OCI-LY7 (cell line): ENCODE results near the gene IP6K2. TPM values are rescaled to one million over a fixed set of nuclear protein-coding genes. Genes with fewer than 3 reads are reported as not detected.

Experiments
- BruUV-seq: library from RNA; stranded (reverse); fragments of 400-500 nt; replicated peaks from 2 replicates; lab custom pipeline; 2021; lab: Mats Ljungman, UMichigan
- CTCF ChIA-PET: fragments of 300-600 bp; sonication (Branson Sonifier 250); formaldehyde crosslinking; loops from one replicate; lab custom pipeline; 2022; ENCODE audit warnings: antibody characterized with exemption; ENCODE audit not compliant: unreplicated experiment; lab: Charles Lee
- POLR2A ChIA-PET: fragments of 300-600 bp; sonication (Branson Sonifier 250); formaldehyde crosslinking; loops from one replicate; lab custom pipeline; 2022; ENCODE audit warnings: antibody characterized with exemption; lab: Charles Lee
- DNase-seq: peaks from one replicate; pipeline ENCODE4 v3.0.0-alpha.2; 2015; ENCODE audit warnings: low spot score
- H2AFZ ChIP-seq: fragments of 200-600 bp; sonication (generic), shearing (Covaris generic); 2 replicates; pipeline ENCODE4 v1.6.1; 2014; ENCODE audit warnings: mild to moderate bottlenecking, antibody characterized with exemption, low read length, moderate library complexity
- H3K27ac ChIP-seq: fragments of 200-600 bp; sonication (generic); 2 replicates; pipeline ENCODE4 v1.5.1; 2014; ENCODE audit warnings: mixed run types, low read depth, mild to moderate bottlenecking, moderate library complexity, low read length, inconsistent platforms; ENCODE audit not compliant: poor library complexity, severe bottlenecking
- H3K36me3 ChIP-seq: fragments of 200-600 bp; sonication (generic); 2 replicates; pipeline ENCODE4 v1.6.1; 2014; ENCODE audit warnings: mild to moderate bottlenecking, antibody characterized with exemption, low read length, moderate library complexity, mixed read lengths; ENCODE audit not compliant: insufficient read depth
- H3K4me1 ChIP-seq: fragments of 200-600 bp; sonication (generic); 2 replicates; pipeline ENCODE4 v1.5.1; 2014; ENCODE audit warnings: mild to moderate bottlenecking, low read length; ENCODE audit not compliant: insufficient read depth, poor library complexity, severe bottlenecking
- H3K4me2 ChIP-seq: fragments of 200-600 bp; sonication (generic); 2 replicates; pipeline ENCODE4 v1.6.1; 2014; ENCODE audit warnings: mild to moderate bottlenecking, low read length
- H3K4me3 ChIP-seq: fragments of 200-600 bp; sonication (generic); 2 replicates; pipeline ENCODE4 v1.5.1; 2014; ENCODE audit warnings: mild to moderate bottlenecking, low read depth, low read length; ENCODE audit not compliant: poor library complexity, severe bottlenecking
- H3K79me2 ChIP-seq: fragments of 200-600 bp; sonication (generic); 2 replicates; pipeline ENCODE4 v1.6.1; 2016; ENCODE audit warnings: low read depth, mild to moderate bottlenecking, low read length, moderate library complexity, mixed read lengths; ENCODE audit not compliant: insufficient read depth
- H3K9me2 ChIP-seq: fragments of 200-600 bp; sonication (generic); 2 replicates; pipeline ENCODE4 v1.6.1; 2016; ENCODE audit warnings: mild to moderate bottlenecking, low read length, mixed read lengths; ENCODE audit not compliant: insufficient read depth
- H3K9me3 ChIP-seq: fragments of 200-600 bp; sonication (generic); 2 replicates; pipeline ENCODE4 v1.6.1; 2014; ENCODE audit warnings: mild to moderate bottlenecking, mixed run types, low read length, mixed read lengths
- H4K20me1 ChIP-seq: fragments of 200-600 bp; sonication (generic); 2 replicates; pipeline ENCODE4 v1.6.1; 2014; ENCODE audit warnings: mild to moderate bottlenecking, antibody characterized with exemption, low read length, moderate library complexity, mixed read lengths; ENCODE audit not compliant: insufficient read depth
- EZH2phosphoT487 ChIP-seq: fragments of 200-600 bp; sonication (generic); IDR thresholded peaks from 2 replicates; pipeline ENCODE4 v1.6.1; 2018; ENCODE audit warnings: low read depth, borderline replicate concordance, mild to moderate bottlenecking, mixed run types, antibody characterized with exemption, low read length, moderate library complexity, mixed read lengths
- intact Hi-C: fragments of 100-400 bp; cut with micrococcal nuclease; formaldehyde crosslinking; loops from one replicate; pipeline ENCODE4 v1.10.0; 2022; ENCODE audit not compliant: unreplicated experiment
- total RNA-seq, 2 experiments: library from RNA; depleted of rRNA in 1 of 2; stranded (reverse); fragments of >200 nt in 1 of 2; shearing (Covaris generic) in 1 of 2; gene quantifications; 2 replicates each; pipeline ENCODE4 v1.2.3, GENCODE V29; 2014 to 2022
- TF ChIP-seq, protein P1 (sequence below): fragments of 200-600 bp; sonication (generic); conservative IDR thresholded peaks from 2 replicates; pipeline ENCODE4 v1.5.1; 2014; ENCODE audit warnings: mild to moderate bottlenecking, antibody characterized with exemption, low read length, moderate library complexity, mixed read lengths

Gene IP6K2
- total RNA-seq, 2 experiments from 2014 or later: 77.0 to 92.7 TPM

DNA sequence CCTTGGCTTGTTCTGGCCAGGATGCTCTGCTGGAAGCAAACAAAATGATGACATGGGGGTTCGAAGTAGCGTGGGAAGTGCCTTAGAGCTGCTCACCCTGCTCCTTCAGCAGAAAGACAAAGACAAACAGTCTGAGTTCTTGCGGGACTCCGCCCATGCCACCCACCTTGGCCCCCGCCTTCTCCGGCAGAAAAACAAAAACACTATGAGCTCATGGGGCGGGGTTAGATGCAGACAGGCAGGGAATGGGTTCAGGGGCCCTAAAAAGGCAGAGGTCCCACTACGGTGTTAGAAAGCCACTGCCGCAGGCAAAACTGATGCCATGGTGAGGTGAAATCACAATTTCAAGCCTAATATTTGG lies 21.6 kb downstream of the IP6K2 start:
- H2AFZ ChIP-seq: no peak overlapping the region
- no TSS peak for BruUV-seq
- no peak overlapping the region for H3K4me3 ChIP-seq
- no peaks in the 10 kb centered on the region for H3K4me1 ChIP-seq
- intact Hi-C loops: no loop called here
- H3K4me2 ChIP-seq: no peak overlapping the region
- H3K9me3 ChIP-seq: no peaks in the 10 kb centered on the region
- H4K20me1 ChIP-seq: peaks cover 4% of the 10 kb centered on the region; the same call in 1 of the 2 replicates
- no peaks in the 10 kb centered on the region for H3K9me2 ChIP-seq
- H3K79me2 ChIP-seq: peaks cover 40% of the 10 kb centered on the region
- no peak for DNase-seq
- POLR2A ChIA-PET: no interaction called here
- TF ChIP-seq, protein P1, sequence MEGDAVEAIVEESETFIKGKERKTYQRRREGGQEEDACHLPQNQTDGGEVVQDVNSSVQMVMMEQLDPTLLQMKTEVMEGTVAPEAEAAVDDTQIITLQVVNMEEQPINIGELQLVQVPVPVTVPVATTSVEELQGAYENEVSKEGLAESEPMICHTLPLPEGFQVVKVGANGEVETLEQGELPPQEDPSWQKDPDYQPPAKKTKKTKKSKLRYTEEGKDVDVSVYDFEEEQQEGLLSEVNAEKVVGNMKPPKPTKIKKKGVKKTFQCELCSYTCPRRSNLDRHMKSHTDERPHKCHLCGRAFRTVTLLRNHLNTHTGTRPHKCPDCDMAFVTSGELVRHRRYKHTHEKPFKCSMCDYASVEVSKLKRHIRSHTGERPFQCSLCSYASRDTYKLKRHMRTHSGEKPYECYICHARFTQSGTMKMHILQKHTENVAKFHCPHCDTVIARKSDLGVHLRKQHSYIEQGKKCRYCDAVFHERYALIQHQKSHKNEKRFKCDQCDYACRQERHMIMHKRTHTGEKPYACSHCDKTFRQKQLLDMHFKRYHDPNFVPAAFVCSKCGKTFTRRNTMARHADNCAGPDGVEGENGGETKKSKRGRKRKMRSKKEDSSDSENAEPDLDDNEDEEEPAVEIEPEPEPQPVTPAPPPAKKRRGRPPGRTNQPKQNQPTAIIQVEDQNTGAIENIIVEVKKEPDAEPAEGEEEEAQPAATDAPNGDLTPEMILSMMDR: no peak
- no peak for TF ChIP-seq EZH2phosphoT487
- H3K36me3 ChIP-seq: peaks cover 85% of the 10 kb centered on the region
- no peak overlapping the region for H3K27ac ChIP-seq
- CTCF ChIA-PET: no interaction called here

DNA sequence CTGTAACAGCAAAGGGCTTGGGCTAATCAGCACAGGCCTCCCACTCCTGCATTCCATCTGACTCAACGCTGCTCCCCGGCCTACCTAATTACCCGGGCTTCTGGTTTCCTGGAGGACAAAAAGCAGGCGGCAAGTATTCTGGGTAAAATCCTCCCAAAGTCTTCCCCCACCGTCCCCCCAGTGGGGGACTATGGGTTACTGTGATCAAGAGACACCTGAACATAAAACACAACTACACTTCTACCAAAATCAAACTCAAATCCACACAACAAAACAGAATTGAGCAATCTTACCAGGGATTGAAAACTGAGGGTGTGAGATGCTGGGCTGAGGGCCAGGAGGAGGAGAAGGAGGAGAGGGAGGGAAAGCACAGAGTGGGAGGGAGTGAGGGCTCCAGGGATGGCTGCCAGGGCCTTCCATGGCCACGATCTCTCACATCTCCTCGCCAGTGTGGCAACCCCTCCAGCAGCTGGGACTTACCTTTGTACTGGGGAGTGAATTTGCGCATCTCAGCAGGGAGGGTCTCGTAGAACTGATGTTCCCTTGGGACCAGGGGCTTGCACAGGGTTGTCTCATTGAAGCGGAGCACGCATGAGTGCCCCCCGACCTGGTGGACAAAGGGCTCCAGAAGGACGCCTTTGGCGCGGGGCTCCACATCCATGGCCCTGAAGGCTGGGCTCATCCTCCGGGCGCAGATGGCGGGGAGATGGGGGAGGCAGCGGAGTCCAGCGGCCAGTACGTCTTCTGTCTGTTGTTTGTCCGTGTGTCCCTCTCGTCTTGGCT lies 22.2 kb downstream of the IP6K2 start:
- ChIA-PET CTCF (no interaction called here), POLR2A (no interaction called here)
- no TSS peak for BruUV-seq
- Histone ChIP-seq H3K9me2 (no peaks in the 10 kb centered on the region), H3K4me2 (no peak overlapping the region), H3K79me2 (peaks cover 35% of the 10 kb centered on the region), H4K20me1 (peaks cover 4% of the 10 kb centered on the region; the same call in 1 of the 2 replicates), H3K27ac (no peak overlapping the region), H3K4me3 (no peak overlapping the region), H3K36me3 (peaks cover 85% of the 10 kb centered on the region), H3K9me3 (no peaks in the 10 kb centered on the region), H2AFZ (no peak overlapping the region), H3K4me1 (no peaks in the 10 kb centered on the region)
- TF ChIP-seq EZH2phosphoT487: no peak
- TF ChIP-seq, protein P1: no peak
- DNase-seq: no peak
- intact Hi-C loops: no loop called here

DNA sequence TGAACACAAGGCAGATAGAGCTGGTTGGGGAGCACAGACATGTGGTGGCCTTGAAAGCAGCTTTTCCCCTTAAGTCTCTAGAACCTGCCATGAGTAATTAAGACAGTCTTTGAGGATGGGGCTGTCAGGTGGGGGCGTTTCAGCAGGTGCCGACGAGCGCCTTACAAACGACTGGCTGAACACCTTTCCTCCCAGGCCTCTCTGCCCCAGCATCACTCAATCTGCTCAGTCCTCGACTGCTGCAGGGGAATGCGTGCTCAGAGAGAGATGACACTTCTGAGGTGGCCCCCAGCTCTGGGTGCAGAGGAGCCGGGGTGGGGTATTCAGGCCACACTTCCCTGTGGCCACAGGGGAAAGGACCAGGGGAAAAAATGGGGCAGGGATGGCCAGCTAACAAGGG lies 23.2 kb downstream of the IP6K2 start:
- POLR2A ChIA-PET: no interaction called here
- Histone ChIP-seq H3K4me2 (no peak overlapping the region), H3K79me2 (peaks cover 25% of the 10 kb centered on the region), H3K9me3 (no peaks in the 10 kb centered on the region), H3K27ac (no peak overlapping the region), H3K4me3 (no peak overlapping the region), H3K9me2 (no peaks in the 10 kb centered on the region), H2AFZ (no peak overlapping the region), H4K20me1 (peaks cover 4% of the 10 kb centered on the region; the same call in 1 of the 2 replicates), H3K4me1 (no peaks in the 10 kb centered on the region), H3K36me3 (peaks cover 85% of the 10 kb centered on the region)
- no peak for TF ChIP-seq EZH2phosphoT487
- intact Hi-C loops: no loop called here
- DNase-seq: no peak
- CTCF ChIA-PET: no interaction called here
- BruUV-seq: TSS peak; percentile 49
